GF-D8 (cell line): ENCODE measurements around the gene LRRC40.
"Not testable (repeated sequence)": the region's sequence is repeated elsewhere in the genome, so short reads cannot be mapped to it uniquely, and the experiment has no call there.

Experiments
- DNase-seq: peaks from one replicate; lab custom pipeline; 2025; lab: John Stamatoyannopoulos, UW

The LRRC40 gene

GRCh38 chr1:70205434-70206118, at the start of gene LRRC40:
TSS of gene LRRC40 (minus strand) at chr1:70205579. CDS start at chr1:70205540, 39 bp downstream.
- DNase-seq: peak; percentile 85

- DNase-seq: no peak
These were observed 43.4 kb upstream of the LRRC40 start for GRCh38 chr1:70248729-70249128.

- no peak for DNase-seq
These were observed 42.4 kb upstream of the LRRC40 start for GRCh38 chr1:70247768-70248167.

DNA sequence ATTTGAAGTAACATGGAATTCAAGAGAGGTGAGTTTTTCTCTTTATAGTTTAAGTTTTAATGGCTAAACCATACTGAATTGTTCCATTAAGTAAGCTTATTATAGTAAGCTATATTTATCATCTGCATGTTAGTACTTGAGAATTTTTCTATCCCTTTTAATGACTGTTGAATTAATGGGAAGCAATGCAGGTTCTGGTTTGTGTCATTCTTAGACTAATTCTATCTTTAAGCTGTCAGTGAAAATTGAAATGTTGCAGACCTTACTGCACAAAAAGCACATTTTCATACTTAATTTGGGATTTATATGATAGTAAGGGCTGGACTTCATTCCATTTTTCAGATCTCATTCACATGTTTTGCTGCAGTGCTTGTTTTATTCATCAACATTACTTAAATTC, 41.7 kb upstream of the LRRC40 start:
- no peak for DNase-seq

- DNase-seq: no peak
These were observed 34.6 kb upstream of the LRRC40 start for GRCh38 chr1:70239940-70240339.

DNA sequence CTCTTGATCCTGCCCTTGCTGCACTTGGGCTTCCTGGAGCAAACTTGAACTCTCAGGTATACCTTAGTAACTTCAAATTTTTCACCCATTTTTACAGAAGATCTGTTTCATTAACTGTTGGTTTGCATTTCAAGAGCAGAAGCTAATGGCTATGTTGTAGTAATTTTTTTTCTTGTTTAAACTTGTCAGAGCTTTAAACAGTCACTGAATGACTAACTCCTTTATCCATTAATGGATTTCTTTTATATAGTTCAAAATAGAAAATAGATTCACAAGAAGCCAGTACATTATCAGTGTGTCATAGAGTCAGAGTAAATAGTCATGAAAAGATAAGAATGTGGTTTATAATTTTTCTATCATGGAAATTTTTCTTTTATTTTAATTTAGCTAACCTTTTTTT, 29.4 kb upstream of the LRRC40 start:
- no peak for DNase-seq

DNA sequence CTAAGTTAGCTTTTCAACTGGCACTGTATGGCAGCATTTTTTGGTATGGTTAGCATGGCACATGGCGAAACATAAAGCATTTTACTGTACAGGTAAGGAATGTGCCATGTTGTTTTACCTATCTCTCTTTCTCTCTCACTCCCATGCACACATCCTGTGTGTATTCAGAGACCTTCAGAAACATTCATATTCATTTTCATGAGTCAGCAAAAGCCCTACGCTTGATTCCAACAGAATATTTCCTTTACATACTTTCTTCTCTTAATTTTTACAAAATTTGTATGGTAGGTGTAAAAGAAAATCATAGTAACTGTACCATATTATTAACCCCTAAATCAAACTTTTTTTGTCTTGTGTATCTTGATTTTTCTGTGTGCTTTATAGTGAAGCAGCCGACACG, 26.1 kb upstream of the LRRC40 start:
- no peak for DNase-seq

- DNase-seq: no peak
These were observed 23.3 kb upstream of the LRRC40 start for GRCh38 chr1:70228670-70229069.

GRCh38 chr1:70227439-70227838, 22.1 kb upstream of the LRRC40 start:
- no peak for DNase-seq

DNA sequence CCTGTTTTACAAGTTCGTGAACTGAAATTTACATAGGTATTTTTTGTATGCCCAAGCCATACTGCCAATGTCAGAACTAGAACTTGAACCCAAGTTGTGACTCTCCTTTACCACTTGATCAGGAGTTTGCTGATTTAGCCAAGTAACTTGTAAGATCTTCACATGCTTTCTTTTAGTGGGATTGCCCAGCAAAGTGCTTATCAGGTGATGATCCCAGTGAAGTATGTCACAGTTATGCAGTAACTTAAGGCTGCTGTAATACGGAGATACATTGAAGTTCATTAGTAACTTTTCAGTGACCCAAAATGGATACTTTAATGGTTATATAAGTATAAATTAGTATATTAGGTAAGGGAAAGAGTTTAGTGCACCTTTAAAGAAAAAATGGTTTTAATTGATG, 19.6 kb upstream of the LRRC40 start:
- no peak for DNase-seq

GRCh38 chr1:70222716-70223235, 17.4 kb upstream of the LRRC40 start:
- DNase-seq: no peak

DNA sequence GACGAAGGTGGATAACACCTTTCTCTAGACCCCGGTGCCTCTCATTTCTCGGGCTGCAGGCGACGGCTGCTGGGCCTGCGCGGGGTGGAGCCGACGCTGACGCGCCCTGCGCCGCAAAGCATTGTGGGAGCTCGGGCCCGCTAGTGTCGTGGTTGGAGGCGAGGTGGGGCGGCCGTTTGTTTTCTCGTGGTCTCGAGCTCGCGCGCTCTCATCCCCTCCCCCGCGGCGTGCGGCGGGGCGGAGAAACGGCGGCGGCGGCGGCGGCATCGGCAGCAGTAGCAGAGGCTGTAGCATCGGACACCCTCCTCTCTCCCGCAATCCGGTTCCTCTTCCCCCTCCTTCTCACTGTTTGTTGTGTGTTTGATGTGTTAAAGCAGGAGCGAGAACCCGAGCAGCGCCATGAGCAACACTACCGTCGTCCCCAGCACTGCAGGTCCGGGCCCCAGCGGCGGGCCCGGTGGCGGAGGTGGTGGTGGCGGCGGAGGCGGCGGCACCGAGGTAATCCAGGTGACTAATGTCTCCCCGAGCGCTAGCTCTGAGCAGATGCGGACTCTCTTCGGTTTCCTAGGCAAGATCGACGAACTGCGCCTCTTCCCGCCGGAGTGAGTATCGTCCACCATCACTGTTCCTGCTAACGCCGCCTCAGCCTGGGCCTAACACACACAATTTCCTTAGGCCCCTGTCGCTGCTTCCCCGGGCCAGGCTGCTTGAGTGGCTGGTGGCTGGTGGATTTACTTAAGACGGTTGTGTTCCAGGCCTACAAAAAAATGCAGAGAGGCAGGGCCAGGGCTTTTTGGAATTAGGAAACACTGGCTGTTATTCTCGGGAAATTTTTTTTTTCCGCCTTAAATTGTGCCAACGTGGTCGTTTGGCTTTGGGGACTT, 16.1 kb upstream of the LRRC40 start, which contains the start of gene SRSF11:
SRSF11 (plus strand) TSS at position 143 of the 884 bp plus-strand sequence; CDS start at position 400, 257 bp downstream.
- DNase-seq: peak; percentile 77

DNA sequence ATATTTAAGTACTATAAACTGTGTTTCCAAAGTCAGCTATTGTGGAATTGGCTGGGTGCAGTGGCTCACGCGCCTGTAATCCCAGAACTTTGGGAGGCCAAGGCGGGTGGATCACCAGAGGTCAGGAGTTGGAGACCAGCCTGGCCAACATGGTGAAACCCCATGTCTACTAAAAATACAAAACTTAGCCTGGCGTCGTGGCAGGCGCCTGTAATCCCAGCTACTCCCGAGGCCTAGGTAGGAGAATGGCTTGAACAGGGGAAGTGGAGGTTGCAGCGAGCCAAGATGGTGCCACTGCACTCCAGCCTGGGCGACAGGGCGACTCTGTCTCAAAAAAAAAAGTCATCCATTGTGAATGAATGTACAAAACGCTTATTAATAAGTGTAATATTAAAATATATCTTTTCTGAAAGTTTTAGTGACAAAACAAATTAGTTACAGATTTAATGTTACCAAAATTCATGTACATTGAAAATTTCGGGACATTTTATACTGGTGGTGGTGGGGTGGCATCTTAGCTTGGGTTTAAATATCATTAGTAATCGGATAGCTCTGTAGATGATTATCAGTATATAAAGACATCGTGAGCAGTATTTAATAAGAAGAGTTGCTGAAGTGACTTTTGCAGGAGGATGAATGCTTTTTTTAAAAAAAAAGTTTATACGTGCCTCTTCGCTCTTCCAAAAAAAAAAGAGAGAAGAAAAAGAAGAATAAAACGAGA, 15.3 kb upstream of the LRRC40 start:
- DNase-seq: no peak

DNA sequence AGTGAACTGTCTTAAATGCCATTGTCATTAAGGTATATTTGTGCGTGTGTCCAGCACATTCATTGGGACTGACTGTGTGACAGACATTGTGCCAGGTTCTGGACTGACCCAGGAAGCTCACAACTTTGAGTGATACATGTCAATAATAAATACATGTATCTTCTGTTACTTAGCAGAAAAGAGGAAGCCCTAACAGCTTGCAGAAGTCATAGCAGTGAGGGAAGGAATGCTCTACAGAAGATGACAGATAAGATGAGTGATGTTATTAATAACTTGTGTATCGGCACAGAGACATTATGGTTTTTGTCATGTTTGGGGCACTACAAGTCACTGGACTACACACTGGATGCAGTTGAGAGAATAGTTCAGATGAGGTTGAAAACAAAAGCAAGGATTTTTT, 14.6 kb upstream of the LRRC40 start:
- DNase-seq: peak; percentile 50

- no peak for DNase-seq
These were observed 6.2 kb upstream of the LRRC40 start for GRCh38 chr1:70211541-70211940.

DNA sequence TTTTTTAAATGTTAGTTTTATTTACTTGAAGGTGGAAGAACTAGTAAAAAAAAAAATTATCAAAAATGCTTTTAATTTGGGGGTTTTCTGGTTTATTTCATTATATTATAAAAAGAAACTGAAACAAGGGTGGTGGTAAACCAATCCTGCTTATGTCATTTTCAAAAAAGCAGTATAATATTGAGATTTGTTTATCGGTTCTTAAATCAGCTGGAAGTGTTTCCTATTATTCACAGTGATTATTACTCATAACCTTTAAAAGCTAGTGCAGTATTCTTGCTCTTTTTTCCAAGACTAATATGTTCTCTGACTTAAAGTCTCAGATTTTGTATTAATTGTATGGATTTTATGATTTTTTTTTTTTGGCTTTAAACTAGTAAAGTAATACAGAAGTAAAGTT, 5.4 kb upstream of the LRRC40 start:
- no peak for DNase-seq

DNA sequence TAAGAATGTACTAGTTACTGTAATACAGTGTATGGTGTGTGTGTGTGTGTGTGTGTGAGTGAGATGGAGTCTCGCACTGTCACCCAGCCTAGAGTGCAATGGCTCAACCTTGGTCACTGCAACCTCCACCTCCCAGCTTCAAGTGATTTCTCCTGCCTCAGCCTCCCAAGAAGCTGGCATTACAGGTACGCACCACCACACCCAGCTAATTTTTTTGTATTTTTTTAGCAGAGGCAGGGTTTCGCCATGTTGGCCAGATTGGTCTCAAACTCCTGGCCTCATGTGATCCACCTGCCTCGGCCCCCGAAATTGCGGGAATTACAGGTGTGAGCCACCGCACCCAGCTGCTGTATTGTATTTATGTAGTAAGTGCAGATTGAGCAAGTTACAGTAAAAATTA, 2.9 kb upstream of the LRRC40 start:
- no peak for DNase-seq

GRCh38 chr1:70207492-70207891, 2.1 kb upstream of the LRRC40 start:
- DNase-seq: no peak

DNA sequence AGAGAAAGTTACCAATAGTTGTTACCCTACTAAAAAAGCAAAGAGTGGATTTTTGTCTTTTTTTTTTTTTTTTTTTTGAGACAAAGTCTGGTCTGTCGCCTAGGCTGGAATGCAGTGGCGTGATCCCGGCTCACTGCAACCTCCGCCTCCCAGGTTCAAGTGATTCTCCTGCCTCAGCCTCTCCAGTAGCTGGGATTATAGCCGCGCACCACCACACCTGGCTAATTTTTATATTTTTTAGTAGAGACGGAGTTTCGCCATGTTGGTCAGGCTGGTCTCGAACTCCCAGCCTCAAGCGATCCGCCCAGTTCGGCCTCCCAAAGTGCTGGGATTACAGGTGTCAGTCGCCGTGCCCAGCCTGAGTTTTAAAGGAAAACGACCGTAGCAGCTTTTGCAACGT, 1.5 kb upstream of the LRRC40 start:
- DNase-seq: not testable (repeated sequence)

DNA sequence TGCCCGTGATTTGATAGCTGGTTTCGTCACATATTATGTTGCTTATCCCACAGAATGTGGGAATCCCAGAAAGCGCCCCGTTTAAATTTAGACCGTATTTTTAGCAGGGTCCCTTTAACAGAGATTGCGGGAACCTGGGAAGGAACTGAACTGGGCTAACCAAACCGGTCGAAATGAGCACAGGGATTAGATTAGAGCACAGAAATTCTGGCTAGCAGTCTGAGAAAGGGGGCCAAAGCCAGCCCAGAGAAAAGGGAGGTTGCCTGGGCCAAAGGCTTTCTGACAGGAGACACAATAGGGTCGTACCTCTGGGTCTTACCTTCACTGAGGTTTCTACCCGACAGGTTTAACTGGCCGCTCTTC, 327 bp downstream of the LRRC40 start:
- no peak for DNase-seq

- DNase-seq: no peak
These were observed 779 bp downstream of the LRRC40 start for GRCh38 chr1:70204600-70204999.

DNA sequence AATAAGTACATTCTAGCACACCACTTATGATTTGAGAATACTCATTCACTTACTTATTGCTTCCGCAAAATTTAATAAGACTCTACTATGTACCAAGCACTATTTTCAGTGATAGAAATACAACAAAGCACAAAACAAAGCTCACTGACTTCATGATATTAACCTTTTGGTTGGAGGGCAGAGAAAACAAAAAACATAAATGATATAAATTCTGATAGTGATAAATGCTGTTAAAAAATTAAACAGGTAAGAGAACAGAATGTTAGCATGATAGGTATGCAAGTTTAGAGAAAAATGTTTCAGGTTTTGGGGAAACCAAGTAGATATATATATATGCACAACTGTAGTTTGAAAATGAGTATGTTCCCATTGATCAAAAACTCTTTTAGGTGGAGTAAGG, 1.2 kb downstream of the LRRC40 start:
- no peak for DNase-seq
